Thyroid gland (tissue), 4 donors: ENCODE measurements around the gene SPEG. TPM values are rescaled to one million over a fixed set of nuclear protein-coding genes. Genes with fewer than 3 reads are reported as not detected.

Experiments
- DNase-seq, 2 donors: peaks; one replicate each; pipeline ENCODE4 v3.0.0-alpha.2; 2019
- H3K27ac ChIP-seq, 3 donors: fragments of 200-600 bp; sonication (generic); 1 replicate in 2 of 3; 2 replicates in 1 of 3; pipeline ENCODE4 v1.5.1; 2016 to 2019; ENCODE audit warnings: mild to moderate bottlenecking in 1 of 3, moderate library complexity in 1 of 3
- H3K27me3 ChIP-seq: fragments of 200-600 bp; sonication (generic); one replicate; pipeline ENCODE4 v1.5.1; 2019
- H3K36me3 ChIP-seq, 2 donors: fragments of 200-600 bp; sonication (generic); one replicate each; pipeline ENCODE4 v1.5.1; 2016 to 2019
- H3K4me1 ChIP-seq, 2 donors: fragments of 200-600 bp; sonication (generic); one replicate each; pipeline ENCODE4 v1.5.1; 2017 to 2019
- H3K4me3 ChIP-seq, 3 donors: fragments of 200-600 bp; sonication (generic); replicated peaks in 1 of 3; 1 replicate in 2 of 3; 2 replicates in 1 of 3; pipeline ENCODE4 v1.5.1; 2016; ENCODE audit warnings: mild to moderate bottlenecking in 1 of 3
- H3K9me3 ChIP-seq: fragments of 200-600 bp; sonication (generic); one replicate; pipeline ENCODE4 v1.5.1; 2017
- POLR2A ChIP-seq, 2 donors: fragments of 450-650 bp; IDR thresholded peaks; one replicate each; pipeline ENCODE4 v1.6.1; 2017; ENCODE audit warnings: antibody characterized with exemption in 2 of 2, mild to moderate bottlenecking in 2 of 2, moderate library complexity in 1 of 2
- WGBS, 2 donors: methylation state at CpG; one replicate each; pipeline ENCODE4 v1.1.5; 2017; 5-methylcytosine and 5-hydroxymethylcytosine counted together
- intact Hi-C: fragments of 100-400 bp; cut with DNase I; formaldehyde crosslinking; loops from one replicate; pipeline ENCODE4 v1.15.1; 2023
- total RNA-seq, 4 donors: library from RNA; depleted of rRNA; stranded (reverse); fragments of >200 nt; gene quantifications; one replicate each; pipeline ENCODE4 v1.2.3, GENCODE V29; 2016
- TF ChIP-seq, protein P1 (sequence below), 6 experiments: fragments of 200-600 bp in 3 of 6; fragments of 450-650 bp in 3 of 6; sonication (generic) in 3 of 6; IDR thresholded peaks; one replicate each; pipeline ENCODE4 v1.5.1; 2016 to 2019; ENCODE audit warnings: antibody characterized with exemption in 6 of 6, mild to moderate bottlenecking in 2 of 6, inconsistent platforms in 1 of 6, moderate library complexity in 1 of 6

The SPEG gene
- total RNA-seq, 4 donors from 2014 or later, result 1.9 to 3.5 (median 3.3) TPM

DNA sequence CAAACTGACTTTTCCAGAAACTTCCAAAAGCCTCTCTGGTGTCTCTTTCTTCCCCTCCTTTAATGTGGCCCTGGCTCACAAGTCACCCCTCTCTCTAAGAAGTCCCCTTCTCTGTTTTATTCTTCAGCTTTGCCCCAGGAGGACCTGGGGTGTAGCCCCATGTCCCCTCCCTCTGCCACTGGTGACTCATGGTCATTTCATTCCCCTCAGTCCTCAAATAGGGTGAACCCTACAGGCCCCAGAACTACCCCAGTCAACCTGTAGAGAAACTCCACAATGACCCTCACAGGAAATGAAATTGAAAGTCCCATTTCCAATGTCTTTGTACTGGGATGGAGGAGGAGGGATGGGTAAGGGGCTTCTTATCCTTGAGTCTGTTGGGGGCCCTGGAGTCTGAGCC lies 6.2 kb upstream of the SPEG start:
- Histone ChIP-seq H3K36me3 (no peaks in the 10 kb centered on the region), H3K27ac (no peak overlapping the region)

DNA sequence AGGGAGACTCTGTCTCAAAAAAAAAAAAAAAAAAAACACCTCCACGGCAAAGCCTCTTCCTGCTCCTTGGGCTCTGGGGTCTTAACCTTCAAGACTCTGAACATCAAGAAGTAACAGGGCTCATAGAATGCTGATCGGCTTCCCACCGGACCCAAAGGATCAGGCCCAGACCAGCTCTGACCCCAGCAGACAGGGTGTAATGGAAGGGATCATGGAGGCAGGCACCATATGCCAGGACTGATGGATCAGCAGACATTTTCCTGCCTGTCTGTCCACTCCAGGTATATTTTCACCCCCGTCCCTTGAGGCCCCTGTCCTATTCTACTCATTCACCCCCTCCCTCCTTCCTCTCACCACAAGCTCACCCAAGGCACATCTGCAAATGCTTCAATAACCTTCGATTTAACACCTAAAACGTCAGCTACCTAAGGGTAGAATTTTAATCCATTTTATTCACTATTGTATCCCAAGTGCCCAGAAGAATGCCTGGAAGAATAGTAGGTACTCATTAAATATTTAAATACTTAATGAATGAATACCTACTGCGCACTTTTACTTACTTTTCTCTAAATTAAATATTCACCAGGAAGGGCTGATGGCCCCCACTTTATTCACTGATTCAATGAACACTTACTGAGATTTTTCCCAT lies 4.6 kb upstream of the SPEG start:
- TF ChIP-seq, protein P1, sequence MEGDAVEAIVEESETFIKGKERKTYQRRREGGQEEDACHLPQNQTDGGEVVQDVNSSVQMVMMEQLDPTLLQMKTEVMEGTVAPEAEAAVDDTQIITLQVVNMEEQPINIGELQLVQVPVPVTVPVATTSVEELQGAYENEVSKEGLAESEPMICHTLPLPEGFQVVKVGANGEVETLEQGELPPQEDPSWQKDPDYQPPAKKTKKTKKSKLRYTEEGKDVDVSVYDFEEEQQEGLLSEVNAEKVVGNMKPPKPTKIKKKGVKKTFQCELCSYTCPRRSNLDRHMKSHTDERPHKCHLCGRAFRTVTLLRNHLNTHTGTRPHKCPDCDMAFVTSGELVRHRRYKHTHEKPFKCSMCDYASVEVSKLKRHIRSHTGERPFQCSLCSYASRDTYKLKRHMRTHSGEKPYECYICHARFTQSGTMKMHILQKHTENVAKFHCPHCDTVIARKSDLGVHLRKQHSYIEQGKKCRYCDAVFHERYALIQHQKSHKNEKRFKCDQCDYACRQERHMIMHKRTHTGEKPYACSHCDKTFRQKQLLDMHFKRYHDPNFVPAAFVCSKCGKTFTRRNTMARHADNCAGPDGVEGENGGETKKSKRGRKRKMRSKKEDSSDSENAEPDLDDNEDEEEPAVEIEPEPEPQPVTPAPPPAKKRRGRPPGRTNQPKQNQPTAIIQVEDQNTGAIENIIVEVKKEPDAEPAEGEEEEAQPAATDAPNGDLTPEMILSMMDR (IDR thresholded peaks at IDR 0.05), result no peak
- no peak for TF ChIP-seq POLR2A (IDR thresholded peaks at IDR 0.05)
- no peaks in the 10 kb centered on the region for H3K36me3 ChIP-seq
- WGBS, 2 donors, result 89 to 94% methylated on average over 7 of the region's 7 CpGs
- DNase-seq, result no peak
- intact Hi-C loops, result no loop called here
- no peaks in the 10 kb centered on the region for H3K9me3 ChIP-seq
- H3K4me1 ChIP-seq, result peaks cover 0 to 6% of the 10 kb centered on the region in 2 donors
- no peak overlapping the region for H3K27ac ChIP-seq
- peaks cover 7% of the 10 kb centered on the region for H3K27me3 ChIP-seq
- H3K4me3 ChIP-seq, result no peak overlapping the region

More for the DNA sequence above, 6.2 kb upstream of the SPEG start:
- peaks cover 5 to 11% of the 10 kb centered on the region in 2 donors for H3K4me1 ChIP-seq
- H3K27me3 ChIP-seq, result no peaks in the 10 kb centered on the region
- no peaks in the 10 kb centered on the region for H3K9me3 ChIP-seq
- no peak overlapping the region for H3K4me3 ChIP-seq
- TF ChIP-seq, protein P1 (IDR thresholded peaks at IDR 0.05), result no peak
- TF ChIP-seq POLR2A (IDR thresholded peaks at IDR 0.05), result no peak
- intact Hi-C loops, result no loop called here
- no peak for DNase-seq

DNA sequence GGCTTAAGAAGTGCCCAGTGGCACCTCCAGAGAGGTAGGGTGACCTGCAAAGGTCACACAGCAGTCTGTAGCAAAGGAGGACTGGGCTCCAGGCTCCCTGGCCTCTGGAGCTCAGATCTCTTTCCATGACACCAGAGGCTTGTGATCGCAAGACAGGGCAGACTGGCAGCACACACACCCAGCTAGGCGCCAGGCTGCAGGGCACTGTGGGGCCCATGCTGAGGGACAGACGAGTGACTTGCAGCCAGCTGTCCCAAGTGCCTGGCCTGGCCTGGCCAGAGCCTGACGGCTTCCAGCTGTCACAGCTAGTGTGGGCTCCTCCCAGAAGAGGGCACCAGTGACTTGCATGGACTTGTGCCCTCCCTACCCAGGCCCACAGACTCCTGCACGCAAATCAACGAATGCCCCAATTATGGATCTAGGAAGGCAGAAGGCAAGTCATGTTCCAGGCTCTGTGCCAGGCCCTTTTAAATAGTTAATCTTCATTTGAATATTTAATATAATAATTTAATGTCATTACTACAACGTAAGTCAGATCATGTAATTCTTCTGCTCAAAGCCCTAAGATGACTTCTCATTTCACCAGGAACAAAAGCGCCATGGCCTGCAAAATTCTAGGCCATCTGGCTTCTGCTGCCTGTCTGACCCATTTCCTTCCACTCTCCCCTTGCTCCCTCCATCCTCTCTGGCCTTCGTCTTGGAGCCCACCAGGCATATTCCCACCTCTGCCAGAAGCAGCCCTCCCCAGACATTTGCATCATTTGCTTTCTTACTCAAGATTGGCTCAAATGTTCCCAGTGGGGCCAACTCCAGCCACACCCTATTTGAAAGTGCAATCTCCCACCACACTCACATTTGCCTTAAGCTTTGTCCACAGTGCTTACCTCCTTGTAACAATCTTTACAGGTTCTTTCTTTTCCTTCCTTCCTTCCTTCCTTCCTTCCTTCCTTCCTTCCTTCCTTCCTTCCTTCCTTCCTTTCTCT lies 3.7 kb upstream of the SPEG start:
- Histone ChIP-seq H3K4me1 (peaks cover 0 to 8% of the 10 kb centered on the region in 2 donors), H3K27me3 (peaks cover 15% of the 10 kb centered on the region), H3K36me3 (no peaks in the 10 kb centered on the region), H3K9me3 (no peaks in the 10 kb centered on the region), H3K27ac (no peak overlapping the region), H3K4me3 (no peak overlapping the region)
- no peak for TF ChIP-seq POLR2A (IDR thresholded peaks at IDR 0.05)
- TF ChIP-seq, protein P1 (IDR thresholded peaks at IDR 0.05), result no peak
- 67 to 71% methylated on average over 7 to 9 of the region's 9 CpGs for WGBS, 2 donors
- no peak for DNase-seq
- intact Hi-C loops, result no loop called here

DNA sequence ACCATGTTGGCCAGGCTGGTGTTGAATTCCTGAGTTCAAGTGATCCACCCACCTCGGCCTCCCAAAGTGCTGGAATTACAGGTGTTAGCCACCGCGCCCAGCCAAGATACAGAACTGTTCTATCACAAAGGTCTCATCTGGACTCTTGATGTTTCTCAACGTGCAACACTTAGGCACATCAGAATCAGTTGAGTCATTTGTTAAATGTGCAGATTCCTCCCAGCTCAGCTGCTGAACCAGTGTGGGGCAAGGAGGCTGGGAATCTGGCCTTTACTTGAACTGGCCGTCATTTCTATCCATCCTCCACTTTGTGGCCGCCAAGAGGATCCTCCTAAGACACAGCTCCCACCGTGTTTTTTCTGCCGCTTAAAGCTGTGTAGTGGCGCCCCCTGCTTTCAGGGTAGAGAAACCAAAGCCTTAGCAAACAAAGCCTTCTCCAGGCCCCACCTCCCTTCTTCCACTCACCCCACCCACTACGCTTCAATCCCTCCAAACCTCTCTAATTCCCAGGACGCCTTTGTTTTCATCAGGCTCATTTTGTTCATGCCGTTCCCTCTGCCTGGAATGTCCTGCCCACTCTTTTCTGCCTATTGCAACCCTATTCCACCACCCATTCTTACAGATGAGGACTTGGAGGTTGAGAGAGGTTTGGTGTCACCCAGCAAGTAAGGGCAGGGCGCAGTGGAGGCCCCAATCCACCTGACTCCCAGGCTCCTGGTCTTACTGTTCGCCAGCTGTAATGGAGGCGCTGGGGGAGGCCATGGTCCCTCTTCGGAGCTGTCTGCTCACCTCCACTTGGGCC lies 776 bp upstream of the SPEG start:
- Histone ChIP-seq H3K4me1 (peaks cover 0 to 8% of the 10 kb centered on the region in 2 donors), H3K27ac (no peak overlapping the region), H3K4me3 (no peak overlapping the region), H3K36me3 (no peaks in the 10 kb centered on the region), H3K9me3 (no peaks in the 10 kb centered on the region), H3K27me3 (peaks cover 20% of the 10 kb centered on the region)
- intact Hi-C loops, result no loop called here
- TF ChIP-seq, protein P1 (IDR thresholded peaks at IDR 0.05), result peak in 1 of 6 experiments; percentile 5
- no peak for TF ChIP-seq POLR2A (IDR thresholded peaks at IDR 0.05)
- 82 to 83% methylated on average over 16 of the region's 16 CpGs for whole genome bisulfite sequencing, 2 donors
- DNase-seq, result no peak
